G401 (cell line): ENCODE data around the gene CRELD2. TPM values are rescaled to one million over a fixed set of nuclear protein-coding genes. Genes with fewer than 3 reads are reported as not detected.

ENCODE experiments used
- DNase-seq: peaks from one replicate; pipeline ENCODE4 v3.0.0-alpha.2; 2015; ENCODE audit warnings: low spot score
- in situ Hi-C: cut with HindIII; loops from 2 replicates; pipeline ENCODE4 v1.10.0; 2016; ENCODE audit warnings: low sequenced_read_pairs, mixed read lengths
- total RNA-seq: library from RNA; depleted of rRNA; stranded (reverse); fragments of >200 nt; shearing (Covaris generic); gene quantifications from 2 replicates; pipeline ENCODE4 v1.2.3, GENCODE V29; 2014

The CRELD2 gene
- total RNA-seq, 1 experiment from 2014 or later = 85.5 TPM

GRCh38 chr22:49907807-49908206, 10.6 kb upstream of the CRELD2 start:
- DNase-seq = no peak
- in situ Hi-C loops = loop anchor here (25.0 kb wide), 1 partner anchor 121 kb away; no protein-coding TSS in a partner anchor

- in situ Hi-C loops = loop anchor here (25.0 kb wide), 1 partner anchor 122 kb away; no protein-coding TSS in a partner anchor
- no peak for DNase-seq
Observed at GRCh38 chr22:49909476-49910205, 8.8 kb upstream of the CRELD2 start.

DNA sequence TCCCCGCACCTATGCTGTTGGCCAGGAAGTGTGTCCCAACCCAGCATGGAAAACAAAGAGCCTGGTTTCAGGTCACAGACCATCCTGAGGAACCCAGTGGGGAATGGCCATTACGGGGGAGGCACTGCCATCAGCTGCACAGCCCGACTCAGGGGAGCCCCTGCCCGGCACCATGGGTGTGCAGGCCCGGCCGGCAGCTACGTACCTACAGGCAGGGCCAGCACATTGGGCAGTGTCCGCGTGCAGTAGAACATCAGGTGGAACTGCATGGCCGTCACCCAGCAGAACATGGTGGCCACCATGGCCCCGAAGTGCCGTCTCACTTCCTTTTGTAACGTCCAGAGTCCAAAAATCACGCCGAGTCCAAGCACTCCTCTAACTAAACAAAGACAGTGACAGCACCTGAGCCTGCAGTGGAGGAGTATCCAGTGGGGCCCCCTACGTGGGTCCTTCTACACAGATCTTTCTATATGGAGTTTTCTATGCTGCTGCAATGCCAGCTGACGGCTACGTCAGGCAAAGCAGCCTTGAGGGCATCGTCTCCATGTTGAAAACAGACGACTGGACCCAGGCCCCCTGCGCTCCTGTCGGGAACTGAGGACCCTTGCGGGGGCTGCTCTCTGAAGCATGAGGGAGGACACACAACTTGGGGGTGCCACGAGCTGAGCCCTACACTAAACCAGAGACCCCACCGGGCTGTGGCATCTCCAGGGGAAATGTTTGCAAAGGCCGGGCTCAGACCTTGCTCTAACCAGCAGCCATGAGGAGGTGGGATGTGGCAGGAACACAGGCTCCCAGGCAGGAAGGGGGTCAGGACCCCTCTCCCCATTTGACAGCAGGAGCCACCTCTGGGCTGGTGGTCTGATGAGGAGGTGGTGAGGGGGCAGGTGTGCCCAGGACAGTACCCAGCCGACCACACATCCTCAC, 7.9 kb upstream of the CRELD2 start:
- in situ Hi-C loops = loop anchor here (25.0 kb wide), 1 partner anchor 123 kb away; no protein-coding TSS in a partner anchor
- no peak for DNase-seq

DNA sequence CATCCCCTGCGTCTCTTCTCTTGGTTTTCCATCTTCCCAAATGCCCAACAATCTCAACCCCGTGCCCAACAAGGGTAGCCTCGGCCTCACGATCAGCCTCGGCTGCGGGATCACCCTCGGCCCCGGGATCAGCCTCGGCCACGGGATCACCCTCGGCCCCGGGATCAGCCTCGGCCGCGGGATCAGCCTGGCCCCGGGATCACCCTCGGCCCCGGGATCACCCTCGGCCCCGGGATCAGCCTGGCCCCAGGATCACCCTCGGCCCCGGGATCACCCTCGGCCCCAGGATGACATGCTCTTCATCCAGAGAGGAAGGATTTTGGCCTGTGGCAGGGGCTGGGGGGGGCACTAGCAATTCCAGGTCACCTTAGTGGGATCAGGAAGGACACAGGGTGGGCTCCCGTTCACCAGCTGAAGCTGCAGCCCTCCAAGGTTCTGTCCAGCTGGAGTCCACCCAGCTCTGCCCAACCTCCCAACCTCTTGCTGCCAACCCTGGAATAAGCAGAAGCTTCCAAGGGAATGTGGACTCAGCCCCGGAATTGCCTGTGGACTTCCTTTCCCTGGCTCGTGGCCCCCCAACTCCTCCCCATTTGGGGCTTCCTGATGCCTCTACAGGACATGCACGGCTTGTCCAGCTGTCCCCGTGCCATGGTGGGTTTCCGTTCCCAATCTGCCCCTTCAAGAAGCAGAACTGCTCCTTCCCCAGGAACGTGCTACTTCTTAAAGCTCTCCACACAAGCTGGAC, 6.4 kb upstream of the CRELD2 start:
- no peak for DNase-seq
- in situ Hi-C loops = loop anchor here (25.0 kb wide), 1 partner anchor 125 kb away; no protein-coding TSS in a partner anchor

- in situ Hi-C loops = loop anchor here (25.0 kb wide), 1 partner anchor 126 kb away; no protein-coding TSS in a partner anchor
Observed at GRCh38 chr22:49913026-49913425, 5.4 kb upstream of the CRELD2 start.

GRCh38 chr22:49913446-49913845, 5.0 kb upstream of the CRELD2 start:
- in situ Hi-C loops = loop anchor here (25.0 kb wide), 1 partner anchor 126 kb away; no protein-coding TSS in a partner anchor

More at GRCh38 chr22:49913026-49913425, 5.4 kb upstream of the CRELD2 start:
- DNase-seq = no peak

DNA sequence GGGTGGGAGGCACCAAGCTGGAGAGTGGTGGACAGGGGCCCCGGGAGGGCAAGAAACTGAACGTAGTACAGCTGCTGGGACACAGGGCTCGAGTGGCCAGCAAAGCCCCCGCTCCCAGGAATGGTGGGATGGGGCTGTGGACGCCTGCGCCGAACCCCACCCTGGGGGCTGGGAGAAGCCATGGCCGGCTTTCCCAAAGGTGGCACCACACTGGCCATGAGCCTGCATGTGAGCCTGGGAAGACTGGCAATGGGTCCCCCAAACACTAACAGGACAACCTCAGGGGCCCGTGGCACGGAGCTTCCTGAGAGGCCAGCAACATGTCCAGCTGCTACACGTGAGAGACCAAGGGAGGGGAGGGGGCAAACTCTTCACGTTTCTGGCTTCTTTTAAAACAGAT, 4.2 kb upstream of the CRELD2 start:
- DNase-seq = no peak
- in situ Hi-C loops = loop anchor here (25.0 kb wide), 1 partner anchor 127 kb away; no protein-coding TSS in a partner anchor

More at GRCh38 chr22:49913446-49913845, 5.0 kb upstream of the CRELD2 start:
- no peak for DNase-seq

DNA sequence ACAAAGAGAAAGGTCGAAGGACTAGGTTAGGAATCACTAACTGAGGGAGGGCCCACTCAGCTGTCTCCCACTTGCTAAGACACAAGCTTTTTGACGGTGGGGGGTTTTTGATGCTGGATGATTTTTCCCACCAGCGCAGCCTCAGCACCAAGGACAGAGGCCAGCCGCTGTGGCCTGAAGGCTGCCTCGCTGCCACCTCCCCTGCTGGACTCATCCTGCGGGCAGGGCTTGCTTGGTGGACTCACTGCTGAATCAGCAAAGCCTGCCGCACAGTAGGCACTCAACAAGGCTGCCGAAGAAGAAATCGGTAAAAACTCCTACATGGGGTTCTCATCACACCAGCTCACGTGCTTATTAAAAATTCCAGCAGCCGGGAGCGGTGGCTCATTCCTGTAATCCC, 2.8 kb upstream of the CRELD2 start:
- in situ Hi-C loops = loop anchor here (25.0 kb wide), 1 partner anchor 128 kb away; no protein-coding TSS in a partner anchor
- DNase-seq = no peak

DNA sequence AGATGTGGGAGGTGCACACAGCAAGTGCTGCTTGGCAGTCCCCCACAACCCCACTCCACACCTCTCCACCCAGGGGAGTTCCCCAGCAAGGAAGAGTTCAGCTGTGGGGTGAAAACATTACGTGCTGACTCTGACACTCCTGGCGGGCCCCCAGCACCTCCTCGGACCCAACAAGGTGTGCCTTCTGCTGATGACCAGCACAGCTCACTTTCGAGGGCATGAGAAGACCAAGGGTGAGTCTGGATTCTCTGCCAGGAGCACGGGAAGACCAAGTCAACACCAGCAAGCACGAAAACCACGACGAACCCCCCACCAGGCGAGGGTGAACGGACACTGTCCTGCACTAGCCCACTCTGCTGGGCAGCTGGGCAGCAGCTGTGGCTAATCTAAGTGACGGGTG, 1.6 kb upstream of the CRELD2 start:
- no peak for DNase-seq
- in situ Hi-C loops = loop anchor here (25.0 kb wide), 1 partner anchor 130 kb away; no protein-coding TSS in a partner anchor

GRCh38 chr22:49918911-49919881, 762 bp downstream of the CRELD2 start:
- in situ Hi-C loops = loop anchor here (25.0 kb wide), 1 partner anchor 132 kb away; no protein-coding TSS in a partner anchor
- no peak for DNase-seq

- no peak for DNase-seq
- in situ Hi-C loops = loop anchor here (25.0 kb wide), 1 partner anchor 134 kb away; no protein-coding TSS in a partner anchor
Observed at GRCh38 chr22:49920859-49921258, 2.4 kb downstream of the CRELD2 start.

DNA sequence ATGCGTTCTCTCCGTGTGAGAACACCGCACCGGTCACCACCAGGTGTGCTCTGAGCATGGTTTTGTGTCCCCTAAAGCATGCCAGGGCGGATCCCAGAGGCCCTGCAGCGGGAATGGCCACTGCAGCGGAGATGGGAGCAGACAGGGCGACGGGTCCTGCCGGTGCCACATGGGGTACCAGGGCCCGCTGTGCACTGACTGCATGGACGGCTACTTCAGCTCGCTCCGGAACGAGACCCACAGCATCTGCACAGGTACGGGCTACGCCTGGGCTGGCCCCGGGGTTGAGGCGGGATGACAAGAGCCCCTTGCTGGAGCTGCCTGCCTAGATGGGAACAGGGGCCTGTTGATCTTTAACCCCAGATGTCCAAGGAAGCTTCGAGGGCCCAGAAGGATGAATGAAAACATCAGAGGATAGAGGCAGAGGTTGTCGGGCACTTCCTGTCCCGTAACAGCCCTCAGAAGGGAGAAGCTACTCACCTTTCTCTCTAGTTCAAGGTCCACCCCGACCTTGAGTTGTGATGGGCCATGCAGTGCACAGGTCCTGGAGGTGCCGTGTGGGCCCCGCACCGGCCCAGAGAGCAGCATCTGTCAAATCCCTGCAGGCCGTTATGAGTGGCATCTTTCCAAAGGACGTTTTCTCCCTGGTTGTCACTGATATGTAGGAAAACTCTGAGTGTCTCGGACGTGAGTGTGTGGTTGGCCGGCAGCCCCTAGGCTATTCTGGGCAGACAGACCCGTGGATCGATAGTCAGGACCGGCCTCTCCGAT, 3.3 kb downstream of the CRELD2 start:
- in situ Hi-C loops = loop anchor here (25.0 kb wide), 1 partner anchor 134 kb away; no protein-coding TSS in a partner anchor
- DNase-seq = no peak

- in situ Hi-C loops = loop anchor here (25.0 kb wide), 1 partner anchor 135 kb away; no protein-coding TSS in a partner anchor
- DNase-seq = no peak
Observed at GRCh38 chr22:49922484-49922883, 4.0 kb downstream of the CRELD2 start.

- DNase-seq = no peak
- in situ Hi-C loops = loop anchor here (25.0 kb wide), 1 partner anchor 136 kb away; no protein-coding TSS in a partner anchor
Observed at GRCh38 chr22:49922926-49923325, 4.5 kb downstream of the CRELD2 start.

DNA sequence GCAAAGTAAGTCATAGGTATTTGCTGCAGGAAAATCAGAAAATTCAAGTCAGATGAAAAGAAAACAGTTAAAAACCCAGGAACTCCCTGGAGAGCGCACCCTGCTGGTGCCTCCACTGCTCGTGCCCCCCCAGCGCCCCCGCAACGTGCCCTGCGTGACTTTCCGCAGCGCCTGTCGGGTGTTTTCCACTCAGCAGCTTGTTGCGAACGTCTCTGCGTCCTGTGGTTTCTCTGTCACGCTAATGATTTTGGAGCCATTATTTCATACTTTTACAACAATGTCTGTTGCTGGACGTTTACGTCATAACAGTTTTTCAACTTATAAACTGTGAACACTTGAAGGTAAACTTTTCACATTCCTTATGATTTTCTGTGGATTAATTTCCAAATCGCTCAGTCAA, 5.0 kb downstream of the CRELD2 start:
- no peak for DNase-seq
- in situ Hi-C loops = loop anchor here (25.0 kb wide), 1 partner anchor 136 kb away; no protein-coding TSS in a partner anchor

GRCh38 chr22:49924113-49924833, 5.8 kb downstream of the CRELD2 start:
- DNase-seq = no peak
- in situ Hi-C loops = loop anchor here (25.0 kb wide), 1 partner anchor 137 kb away; no protein-coding TSS in a partner anchor
